Calu3 (cell line): ENCODE measurements around the gene ITGB7. TPM values are rescaled to one million over a fixed set of nuclear protein-coding genes. Genes with fewer than 3 reads are reported as not detected.

Experiments used
- Bru-seq: library from RNA; stranded (reverse); fragments of 400-500 nt; gene quantifications from one replicate; lab custom pipeline; 2021; lab: Mats Ljungman, UMichigan
- BruChase-seq, 2 experiments: library from RNA; stranded (reverse); fragments of 400-500 nt; gene quantifications; one replicate each; lab custom pipeline; 2021; lab: Mats Ljungman, UMichigan
- BruUV-seq: library from RNA; stranded (reverse); fragments of 400-500 nt; replicated peaks from 2 replicates; lab custom pipeline; 2021; lab: Mats Ljungman, UMichigan
- CTCF ChIA-PET: fragments of 300-600 bp; sonication (Branson Sonifier 250); formaldehyde crosslinking; loops from one replicate; lab custom pipeline; 2022; ENCODE audit warnings: antibody characterized with exemption; lab: Charles Lee
- DNase-seq: peaks from one replicate; pipeline ENCODE4 v3.0.0; 2022
- H3K27ac Mint-ChIP-seq: one replicate; pipeline ENCODE4 v1.8.0; 2022; ENCODE audit warnings: mixed read lengths; ENCODE audit not compliant: unreplicated experiment
- H3K27me3 Mint-ChIP-seq: one replicate; pipeline ENCODE4 v1.8.0; 2022; ENCODE audit warnings: mixed read lengths; ENCODE audit not compliant: unreplicated experiment
- H3K36me3 Mint-ChIP-seq: one replicate; pipeline ENCODE4 v1.8.0; 2022; ENCODE audit warnings: mild to moderate bottlenecking, moderate library complexity, mixed read lengths; ENCODE audit not compliant: insufficient read depth, unreplicated experiment
- H3K4me1 Mint-ChIP-seq: one replicate; pipeline ENCODE4 v1.8.0; 2022; ENCODE audit warnings: mild to moderate bottlenecking, low read depth, mixed read lengths; ENCODE audit not compliant: unreplicated experiment
- H3K4me3 Mint-ChIP-seq: one replicate; pipeline ENCODE4 v1.8.0; 2022; ENCODE audit warnings: mild to moderate bottlenecking, low read depth, moderate library complexity, mixed read lengths; ENCODE audit not compliant: unreplicated experiment
- H3K9me3 Mint-ChIP-seq: one replicate; pipeline ENCODE4 v1.8.0; 2022; ENCODE audit warnings: low read depth, mixed read lengths; ENCODE audit not compliant: unreplicated experiment
- CTCF ChIP-seq: fragments of 200-600 bp; IDR thresholded peaks from one replicate; pipeline ENCODE4 v1.8.0; 2022; ENCODE audit warnings: antibody characterized with exemption; ENCODE audit not compliant: unreplicated experiment
- intact Hi-C: fragments of 100-400 bp; cut with micrococcal nuclease; formaldehyde crosslinking; loops from one replicate; pipeline ENCODE4 v1.10.0; 2022; ENCODE audit not compliant: unreplicated experiment
- long read RNA-seq: library from polyadenylated mRNA; stranded (forward); transcript quantifications from one replicate; pipeline ENCODE4 v2.0.0, GENCODE V29; 2022
- total RNA-seq: library from RNA; stranded (reverse); gene quantifications from 2 replicates; pipeline ENCODE4 v1.2.3, GENCODE V29; 2022

Gene ITGB7
- total RNA-seq, result 4.3 and 5.0 TPM in 2 replicates
- percentile 40 among the genes with signal in this experiment for Bru-seq, nascent RNA
- BruChase-seq, experiment 1, labeled RNA remaining after a 6-hour chase, result percentile 51 among the genes with signal in this experiment
- percentile 49 among the genes with signal in this experiment for BruChase-seq, experiment 2, labeled RNA remaining after a 2-hour chase
- long read RNA-seq, partial matches to known transcripts, result 1 of 5 reads
- long read RNA-seq, other reads (novel, unspliced or antisense), result 4 of 5 reads

GRCh38 chr12:53207042-53207441, at the start of gene ITGB7:
Gene ITGB7 (minus strand): TSS chr12:53207251. CDS start chr12:53200443, 6,808 bp downstream.
- no peak for TF ChIP-seq CTCF
- no TSS peak for BruUV-seq
- CTCF ChIA-PET, result interaction anchor here (0.6 kb wide), 1 partner anchor 26 kb away, joined by 3 read pairs; no protein-coding TSS in a partner anchor
- Mint-ChIP-seq H3K36me3 (peaks cover 19% of the 10 kb centered on the region), H3K27me3 (no peaks in the 10 kb centered on the region), H3K27ac (no peak within 1 kb of the TSS), H3K4me1 (peaks cover 10% of the 10 kb centered on the region), H3K9me3 (no peaks in the 10 kb centered on the region), H3K4me3 (no peak within 1 kb of the TSS)
- intact Hi-C loops, result no loop called here
- no peak for DNase-seq

- BruUV-seq, result no TSS peak
- no peaks in the 10 kb centered on the region for H3K27me3 Mint-ChIP-seq
- H3K27ac Mint-ChIP-seq, result no peak overlapping the region
Observed at GRCh38 chr12:53255996-53256395, 48.9 kb upstream of the ITGB7 start.

GRCh38 chr12:53254816-53255545, 47.9 kb upstream of the ITGB7 start:
- CTCF ChIA-PET, result no interaction called here

More at GRCh38 chr12:53255996-53256395, 48.9 kb upstream of the ITGB7 start:
- H3K4me3 Mint-ChIP-seq, result no peak overlapping the region
- intact Hi-C loops, result no loop called here
- CTCF ChIA-PET, result no interaction called here
- H3K36me3 Mint-ChIP-seq, result peaks cover 19% of the 10 kb centered on the region
- DNase-seq, result no peak
- TF ChIP-seq CTCF, result no peak
- H3K9me3 Mint-ChIP-seq, result no peaks in the 10 kb centered on the region
- H3K4me1 Mint-ChIP-seq, result peaks cover 21% of the 10 kb centered on the region

GRCh38 chr12:53253298-53253697, 46.2 kb upstream of the ITGB7 start:
- H3K4me1 Mint-ChIP-seq, result peaks cover 27% of the 10 kb centered on the region
- peak overlapping the region; percentile 51 for H3K27ac Mint-ChIP-seq
- H3K4me3 Mint-ChIP-seq, result peak overlapping the region; percentile 85
- no peak for DNase-seq
- no peaks in the 10 kb centered on the region for H3K27me3 Mint-ChIP-seq
- intact Hi-C loops, result loop anchor here (5.0 kb wide), 1 partner anchor 41 kb away; no protein-coding TSS in a partner anchor
- TF ChIP-seq CTCF, result no peak
- BruUV-seq, result no TSS peak
- H3K9me3 Mint-ChIP-seq, result no peaks in the 10 kb centered on the region
- CTCF ChIA-PET, result no interaction called here
- H3K36me3 Mint-ChIP-seq, result peaks cover 20% of the 10 kb centered on the region

More at GRCh38 chr12:53254816-53255545, 47.9 kb upstream of the ITGB7 start:
- H3K27me3 Mint-ChIP-seq, result no peaks in the 10 kb centered on the region
- no peak overlapping the region for H3K4me3 Mint-ChIP-seq
- no peak for TF ChIP-seq CTCF
- intact Hi-C loops, result loop anchor here (5.0 kb wide), 1 partner anchor 43 kb away; no protein-coding TSS in a partner anchor
- H3K4me1 Mint-ChIP-seq, result peaks cover 27% of the 10 kb centered on the region
- BruUV-seq, result no TSS peak
- no peak overlapping the region for H3K27ac Mint-ChIP-seq
- H3K36me3 Mint-ChIP-seq, result peaks cover 20% of the 10 kb centered on the region
- no peaks in the 10 kb centered on the region for H3K9me3 Mint-ChIP-seq
- no peak for DNase-seq
